Measurements from ENCODE around the gene ARSG. TPM values are rescaled to one million over a fixed set of nuclear protein-coding genes. Genes with fewer than 3 reads are reported as not detected.
A peak's percentile ranks its signal among the peaks of the same experiment; 100 is the strongest.

The ARSG gene
- total and polyA plus RNA-seq, 2 of the 8 experiments (the other 6 are each of a cell fraction or from before 2014, with no cell fraction given): 3.3 to 4.0 TPM

DNA sequence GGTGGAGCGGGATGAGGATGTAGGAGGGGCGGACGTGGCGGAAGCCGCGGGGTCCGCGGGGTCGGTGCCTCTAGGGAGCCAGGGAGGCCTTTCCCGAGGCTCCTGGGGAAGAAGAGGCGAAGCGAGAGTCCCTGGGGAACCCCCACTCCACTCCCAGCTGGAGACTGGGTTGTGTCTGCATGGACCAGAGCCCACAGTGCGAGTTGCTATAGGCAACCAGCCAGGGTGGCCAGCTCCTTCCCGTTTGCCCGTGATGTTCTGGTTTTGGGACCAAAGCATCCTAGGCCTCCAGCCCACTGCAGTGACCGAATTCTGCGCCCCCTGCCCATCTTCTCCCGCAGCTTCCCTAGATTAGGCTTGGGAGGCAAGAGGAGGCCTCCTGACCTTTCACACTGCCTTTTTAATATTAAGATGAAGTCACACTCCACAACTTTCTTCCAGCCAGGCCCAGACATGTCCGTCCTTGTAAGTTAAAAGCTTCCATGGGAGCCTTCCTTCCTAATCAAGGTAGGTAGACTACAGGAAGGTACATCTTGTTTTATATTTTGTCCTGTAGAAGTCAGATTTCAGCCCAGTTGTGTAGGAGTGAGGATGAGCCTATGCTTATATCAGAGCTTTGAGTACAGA, 43.0 kb upstream of the ARSG start:
- H3K18ac ChIP-seq (ENCODE audit: extremely low read depth, low read length): 0 out of 2 replicates have a peak overlapping the region, but pooled peaks have one; percentile 13
- H3K27ac ChIP-seq (ENCODE audit: low read depth, low read length): no peak overlapping the region
- H3K23me2 ChIP-seq (ENCODE audit: low read depth, low read length): peaks cover 2% of the 10 kb centered on the region; the same call in 1 of the 2 replicates
- peak overlapping the region; percentile 25; the same call in 1 of the 2 replicates for H2AFZ ChIP-seq (ENCODE audit: low read length)
- peak overlapping the region; percentile 21 for H3K4ac ChIP-seq (replicated peaks; ENCODE audit: insufficient read length, low read depth, low read length)
- TF ChIP-seq ASH2L (IDR thresholded peaks at IDR 0.05; ENCODE audit: low read length) (peak; percentile 31), CREB1 (IDR thresholded peaks at IDR 0.05) (no peak)
- peak overlapping the region; percentile 72; the same call in 1 of the 2 replicates for H4K8ac ChIP-seq (ENCODE audit: extremely low read depth, insufficient read depth, low read length)
- no peaks in the 10 kb centered on the region; a peak in 2 of 7 replicates for H3K4me1 ChIP-seq (replicated peaks in 1 of 4; ENCODE audit: control insufficient read depth in 3 of 4, insufficient read depth in 4 of 4, low read length in 3 of 4)
- no peak overlapping the region for H2AK5ac ChIP-seq (ENCODE audit: low read depth, low read length)
- FAIRE-seq (no peak), DNase-seq (ENCODE audit: low read depth in 1 of 2, low spot score in 2 of 2) (no peak)
- H3K4me3 ChIP-seq (ENCODE audit: extremely low read depth in 1 of 4, insufficient read depth in 2 of 4, low read depth in 3 of 4, low read length in 4 of 4): peak overlapping the region; percentile 75 to 88 (median 78)
- H2BK5ac ChIP-seq (ENCODE audit: low read depth, low read length): 0 out of 2 replicates have a peak overlapping the region, but pooled peaks have one; percentile 16
- H3K79me1 ChIP-seq (ENCODE audit: low read depth, low read length): no peaks in the 10 kb centered on the region
- no peaks in the 10 kb centered on the region for H3K79me2 ChIP-seq (ENCODE audit: control insufficient read depth in 1 of 2, insufficient read depth in 2 of 2, low read length in 2 of 2)
- 5% methylated on average over 19 of the region's 19 CpGs; no CpG with 5 or more reads in 1 of the 2 experiments for WGBS, 2 experiments (ENCODE audit: extremely low coverage in 1 of 2, insufficient coverage in 1 of 2, insufficient read length in 1 of 2, insufficient replicate concordance in 2 of 2, low coverage in 1 of 2, low lambda C conversion rate in 2 of 2, missing lambda C conversion rate in 1 of 2)
- H3K9me3 ChIP-seq (ENCODE audit: insufficient read depth in 2 of 2, low read depth in 1 of 2, low read length in 1 of 2): no peaks in the 10 kb centered on the region
- peaks cover 0 to 7% (median 0%) of the 10 kb centered on the region in 4 experiments; a peak in 3 of 8 replicates for H3K36me3 ChIP-seq (ENCODE audit: control insufficient read depth in 2 of 4, insufficient read depth in 4 of 4, low read length in 3 of 4)
- H4K91ac ChIP-seq (replicated peaks; ENCODE audit: insufficient read length, low read length): no peak overlapping the region
- no peak overlapping the region for H2BK15ac ChIP-seq (ENCODE audit: low read length)
- peak overlapping the region in 3 of 4 experiments; percentile 62 to 78 (median 63); a peak in 5 of 7 replicates for H3K9ac ChIP-seq (replicated peaks in 1 of 4; ENCODE audit: extremely low read depth in 1 of 4, low read depth in 3 of 4, low read length in 3 of 4)
- H2BK20ac ChIP-seq (ENCODE audit: low read length): no peak overlapping the region
- H2BK12ac ChIP-seq (ENCODE audit: low read depth, low read length): no peak overlapping the region
- ChIA-PET CTCF (ENCODE audit: partially characterized antibody) (interaction anchor here (0.9 to 3.6 kb wide), 7 partner anchors 48 to 214 kb away, joined by 3 to 18 read pairs (median 5); no protein-coding TSS in a partner anchor), POLR2A (ENCODE audit: partially characterized antibody) (interaction anchor here (0.6 to 3.0 kb wide), 12 partner anchors 9 to 212 kb away, joined by 3 to 10 read pairs (median 3); no protein-coding TSS in a partner anchor)
- H4K20me1 ChIP-seq (replicated peaks in 1 of 2; ENCODE audit: control insufficient read depth in 1 of 2, insufficient read depth in 2 of 2, low read length in 2 of 2): no peaks in the 10 kb centered on the region
- H3K4me2 ChIP-seq (ENCODE audit: insufficient read depth in 1 of 2, low read depth in 2 of 2, low read length in 2 of 2): peak overlapping the region; percentile 67 to 77
- no peaks in the 10 kb centered on the region for H3K27me3 ChIP-seq (replicated peaks in 1 of 4; ENCODE audit: control insufficient read depth in 3 of 4, extremely low read depth in 1 of 4, insufficient read depth in 3 of 4, low read length in 3 of 4)
- no peak overlapping the region for H3K23ac ChIP-seq (ENCODE audit: insufficient read length)
- H3K14ac ChIP-seq (ENCODE audit: insufficient read length): no peak overlapping the region
- peak overlapping the region; percentile 39 for H4K5ac ChIP-seq (ENCODE audit: insufficient read length, low read depth, low read length)
- no peak overlapping the region for H2BK120ac ChIP-seq (replicated peaks; ENCODE audit: low read depth, low read length)
- H3K56ac ChIP-seq (replicated peaks; ENCODE audit: insufficient read length, low read depth, low read length): peak overlapping the region; percentile 87

Data from H1 (cell line).